ENCODE data around the gene ARID3C.
"Not testable (repeated sequence)": the region's sequence is repeated elsewhere in the genome, so short reads cannot be mapped to it uniquely, and the experiment has no call there.

ARID3C gene

DNA sequence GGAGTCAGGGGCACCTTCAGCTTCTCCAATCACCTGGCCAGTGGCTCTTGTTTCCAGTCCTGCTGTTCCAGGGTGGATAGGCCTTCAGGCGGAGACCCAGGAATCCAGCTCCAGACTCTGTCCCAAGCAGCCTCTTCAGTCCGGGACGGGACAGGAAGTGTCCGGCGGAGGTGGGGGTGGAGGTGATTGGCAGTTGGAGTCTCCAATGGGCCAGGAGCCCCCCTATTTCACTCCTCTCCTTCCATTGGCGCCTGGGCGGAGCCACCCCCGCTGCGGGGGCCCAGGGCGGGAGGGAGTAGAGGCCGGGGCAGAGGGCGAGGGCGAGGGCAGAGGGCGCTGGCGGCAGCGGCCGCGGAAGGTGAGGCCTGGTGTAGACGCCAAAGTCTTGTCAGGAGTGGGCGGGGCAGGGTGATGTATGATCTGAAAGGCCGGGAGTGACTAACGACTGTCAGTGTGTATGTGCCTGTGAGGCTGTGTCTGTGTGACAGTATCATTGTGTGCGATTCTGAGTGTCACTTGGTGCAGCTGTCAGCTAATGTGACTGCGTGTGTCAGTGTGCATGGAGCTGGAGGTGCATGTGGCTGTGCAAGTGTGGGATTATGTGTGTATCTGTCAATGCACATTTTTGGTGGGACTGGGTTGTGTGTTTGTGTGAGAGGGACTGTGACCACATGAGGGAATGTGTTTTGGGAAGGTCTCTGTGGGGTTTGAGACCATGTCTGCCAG, 23.2 kb upstream of the ARID3C start, which contains the start of gene IL11RA:
TSS of gene IL11RA (plus strand) at position 310 of the 726 bp plus-strand sequence. CDS start 3,033 bp downstream, outside the sequence.
- peak; percentile 97 for DNase-seq (ENCODE audit: low spot score)

DNA sequence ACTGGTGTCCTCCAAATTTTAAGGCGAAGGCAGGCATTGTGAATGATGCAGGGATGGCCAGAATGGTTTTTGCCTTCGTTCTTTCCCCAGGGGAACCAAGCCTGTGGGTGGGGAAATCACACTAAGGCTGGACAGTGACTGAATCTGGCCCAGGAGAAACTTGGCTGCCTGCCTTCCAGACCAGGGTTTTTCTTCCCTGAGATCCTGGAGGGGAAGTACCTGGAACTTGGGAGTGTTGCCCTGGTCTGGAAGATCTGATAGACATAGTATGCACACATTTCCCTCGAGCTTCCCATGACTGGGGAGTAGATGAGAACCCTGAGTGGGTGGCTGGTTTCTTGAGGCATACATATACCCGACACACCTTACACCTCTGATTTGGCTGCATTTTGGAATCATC, 22.5 kb upstream of the ARID3C start:
- DNase-seq (ENCODE audit: low spot score): no peak

DNA sequence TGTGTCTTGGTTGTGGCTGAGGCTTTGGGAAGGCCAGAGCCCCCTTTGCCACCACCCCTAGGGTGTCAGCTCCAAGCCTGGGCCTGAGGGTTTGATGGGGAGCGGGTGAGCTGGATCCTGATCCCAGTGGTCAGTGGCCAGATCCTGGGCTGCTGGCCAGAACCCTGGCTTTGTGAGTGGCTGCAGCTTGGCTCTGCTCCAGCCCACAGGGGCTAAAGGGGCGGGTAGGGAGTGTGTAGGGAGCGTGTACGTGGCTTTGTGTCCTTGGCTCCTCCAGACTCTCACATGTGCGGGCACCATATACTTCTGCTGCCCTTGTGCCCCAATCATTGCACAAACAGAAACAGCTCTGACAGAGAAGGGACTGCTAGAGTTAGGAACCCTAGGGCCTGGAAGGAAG, 21.9 kb upstream of the ARID3C start:
- DNase-seq (ENCODE audit: low spot score): no peak

DNA sequence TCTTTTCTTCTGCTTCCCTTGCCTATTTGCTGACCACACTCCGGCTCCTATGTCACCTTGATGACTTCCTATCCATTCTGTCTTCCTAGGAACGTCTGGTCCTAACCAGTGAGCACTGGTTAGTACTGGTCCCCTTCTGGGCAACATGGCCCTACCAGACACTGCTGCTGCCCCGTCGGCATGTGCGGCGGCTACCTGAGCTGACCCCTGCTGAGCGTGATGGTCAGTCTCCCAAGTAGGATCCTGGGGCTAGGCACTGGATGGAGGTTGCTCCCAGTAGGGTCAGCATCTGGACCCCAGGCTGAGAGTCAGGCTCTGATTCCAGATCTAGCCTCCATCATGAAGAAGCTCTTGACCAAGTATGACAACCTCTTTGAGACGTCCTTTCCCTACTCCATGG, 19.8 kb upstream of the ARID3C start:
- DNase-seq (ENCODE audit: low spot score): no peak

DNA sequence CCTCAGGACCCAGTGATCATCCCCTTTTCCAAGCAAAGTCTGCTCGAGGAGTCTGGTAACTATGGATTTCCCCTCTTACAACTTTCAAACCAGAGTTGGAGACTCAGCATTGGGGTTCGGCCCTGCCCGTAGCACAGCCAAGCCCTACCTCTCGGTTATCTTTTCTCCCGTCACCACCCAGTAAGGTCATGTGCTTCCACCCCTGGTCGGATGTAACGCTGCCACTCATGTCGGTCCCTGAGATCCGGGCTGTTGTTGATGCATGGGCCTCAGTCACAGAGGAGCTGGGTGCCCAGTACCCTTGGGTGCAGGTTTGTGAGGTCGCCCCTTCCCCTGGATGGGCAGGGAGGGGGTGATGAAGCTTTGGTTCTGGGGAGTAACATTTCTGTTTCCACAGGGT, 18.8 kb upstream of the ARID3C start:
- no peak for DNase-seq (ENCODE audit: low spot score)

DNA sequence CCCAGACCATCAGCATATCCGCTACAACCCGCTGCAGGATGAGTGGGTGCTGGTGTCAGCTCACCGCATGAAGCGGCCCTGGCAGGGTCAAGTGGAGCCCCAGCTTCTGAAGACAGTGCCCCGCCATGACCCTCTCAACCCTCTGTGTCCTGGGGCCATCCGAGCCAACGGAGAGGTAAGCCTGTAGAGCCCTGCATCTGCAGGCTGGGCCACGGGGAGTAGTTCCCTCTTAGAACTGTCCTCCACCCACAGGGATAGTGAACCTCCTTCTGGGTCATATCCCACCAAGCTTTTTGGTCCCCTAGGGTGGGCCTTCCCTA, 18.2 kb upstream of the ARID3C start:
- no peak for DNase-seq (ENCODE audit: low spot score)

DNA sequence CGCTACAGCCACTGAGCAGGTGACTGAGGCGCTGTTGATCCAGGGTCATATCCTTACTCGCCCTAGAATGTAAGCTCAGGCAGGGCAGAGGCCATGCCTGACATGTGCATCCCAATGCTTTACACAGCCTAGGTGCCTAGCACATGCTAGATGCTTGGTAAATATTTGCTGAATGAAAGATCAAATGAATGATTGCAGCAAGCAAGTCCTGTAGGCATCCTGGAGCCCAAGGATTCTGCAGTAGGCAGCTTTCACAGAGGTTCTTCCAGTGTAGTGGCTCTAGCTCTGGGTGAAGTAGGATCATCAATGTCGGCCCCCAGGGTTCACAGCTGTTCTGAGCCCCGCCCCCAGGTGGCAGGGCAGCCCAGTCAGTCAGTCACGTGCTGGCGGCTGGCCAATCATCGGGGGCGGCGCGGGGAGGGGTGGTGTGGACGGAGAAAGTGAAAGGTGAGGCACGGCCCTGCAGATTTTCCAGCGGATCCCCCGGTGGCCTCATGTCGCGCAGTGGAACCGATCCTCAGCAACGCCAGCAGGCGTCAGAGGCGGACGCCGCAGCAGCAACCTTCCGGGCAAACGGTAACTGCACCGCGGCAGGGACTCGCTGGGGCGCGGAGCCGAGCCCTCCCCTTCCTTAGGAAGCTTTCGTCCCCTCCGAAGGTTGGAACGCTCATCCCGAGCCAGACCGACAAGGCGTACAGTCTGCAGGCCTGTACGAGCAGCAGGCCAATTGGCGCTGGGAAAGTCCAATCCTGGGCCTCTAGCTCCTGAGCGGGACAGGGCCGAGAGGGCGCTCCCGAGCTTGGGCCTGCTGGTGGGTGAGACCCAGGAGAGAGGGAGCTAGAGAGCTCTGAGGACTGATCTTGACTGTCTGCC, 17.6 kb upstream of the ARID3C start, which contains the start of gene GALT:
TSS of gene GALT (plus strand) at position 465 of the 873 bp plus-strand sequence. CDS start at position 495, 30 bp downstream.
- DNase-seq (ENCODE audit: low spot score): peak; percentile 94

DNA sequence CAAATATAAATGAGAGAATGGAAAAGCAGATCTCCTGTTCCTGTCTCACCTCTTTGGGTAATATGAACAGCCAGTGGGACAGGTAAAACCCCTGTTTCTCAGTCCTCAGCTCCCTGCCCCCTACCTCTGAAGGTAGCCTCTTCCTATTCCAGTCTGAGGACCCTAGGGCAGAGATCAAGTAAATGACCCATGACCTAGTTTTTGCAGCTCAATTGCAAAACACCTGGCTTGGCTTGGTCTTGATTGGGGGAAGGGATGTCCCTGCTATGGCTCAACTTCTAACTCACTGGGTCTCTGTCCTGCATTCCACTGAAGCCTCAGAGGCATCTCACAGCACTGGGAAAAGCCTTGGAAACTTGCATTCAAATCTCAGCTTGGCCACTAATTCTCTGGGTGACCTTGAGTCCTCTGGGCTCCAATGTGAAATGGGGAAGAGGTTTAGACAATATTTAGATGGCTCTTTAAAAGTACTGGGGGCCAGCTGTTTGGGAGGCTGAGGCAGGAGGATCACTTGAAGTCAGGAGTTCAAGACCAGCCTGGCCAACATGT, 16.0 kb upstream of the ARID3C start:
- DNase-seq (ENCODE audit: low spot score): no peak

DNA sequence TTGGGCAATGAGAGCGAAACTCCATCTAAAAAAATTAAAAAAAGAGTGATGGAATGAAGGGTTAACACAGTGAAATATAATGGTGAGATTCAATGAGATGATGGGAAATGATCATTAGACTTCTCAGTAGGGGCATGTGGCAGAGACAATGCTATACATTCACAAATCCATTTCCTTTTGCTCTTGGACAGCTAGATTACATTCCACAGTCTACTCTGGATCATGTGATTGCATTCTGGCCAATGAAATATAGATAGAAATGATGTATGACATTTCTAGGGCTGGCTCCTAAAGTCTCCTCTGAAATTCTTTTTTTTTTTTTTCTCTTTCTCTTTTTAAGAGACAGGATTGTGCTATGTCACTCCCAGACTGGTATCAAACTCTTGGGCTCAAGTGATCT, 13.8 kb upstream of the ARID3C start:
- no peak for DNase-seq (ENCODE audit: low spot score)

DNA sequence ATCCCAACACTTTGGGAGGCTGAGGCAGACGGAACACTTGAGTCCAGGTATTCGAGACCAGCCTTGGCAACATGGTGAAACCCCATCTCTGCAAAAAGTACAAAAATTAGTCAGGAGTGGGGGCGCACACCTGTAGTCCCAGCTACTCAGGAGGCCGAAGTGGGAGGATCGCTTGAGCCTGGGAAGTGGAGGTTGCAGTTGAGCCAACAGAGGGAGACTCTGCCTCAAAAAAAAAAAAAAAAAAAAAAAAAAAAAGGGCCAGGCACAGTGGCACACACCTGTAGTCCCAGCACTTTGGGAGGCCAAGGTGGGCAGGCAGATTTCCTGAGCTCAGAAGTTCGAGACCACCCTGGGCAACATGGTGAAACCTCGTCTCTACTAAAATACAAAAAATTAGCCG, 10.5 kb upstream of the ARID3C start:
- DNase-seq (ENCODE audit: low spot score): not testable (repeated sequence)

DNA sequence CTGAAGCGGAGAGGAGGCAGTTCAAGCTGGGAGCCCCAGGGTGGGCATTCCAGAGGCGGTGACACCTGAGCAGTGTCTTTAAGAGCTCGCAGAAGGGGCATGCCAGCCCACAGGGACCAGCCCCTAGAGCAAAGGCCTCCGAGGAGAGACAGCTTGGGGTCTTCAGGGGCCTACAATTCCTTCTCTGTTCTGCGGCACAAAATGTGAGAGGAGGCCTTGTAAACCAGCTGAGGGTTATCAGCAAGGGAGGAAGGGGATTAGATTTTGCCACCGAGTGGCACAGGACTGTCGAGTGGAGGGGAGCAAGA, 9.2 kb upstream of the ARID3C start:
- DNase-seq (ENCODE audit: low spot score): no peak

DNA sequence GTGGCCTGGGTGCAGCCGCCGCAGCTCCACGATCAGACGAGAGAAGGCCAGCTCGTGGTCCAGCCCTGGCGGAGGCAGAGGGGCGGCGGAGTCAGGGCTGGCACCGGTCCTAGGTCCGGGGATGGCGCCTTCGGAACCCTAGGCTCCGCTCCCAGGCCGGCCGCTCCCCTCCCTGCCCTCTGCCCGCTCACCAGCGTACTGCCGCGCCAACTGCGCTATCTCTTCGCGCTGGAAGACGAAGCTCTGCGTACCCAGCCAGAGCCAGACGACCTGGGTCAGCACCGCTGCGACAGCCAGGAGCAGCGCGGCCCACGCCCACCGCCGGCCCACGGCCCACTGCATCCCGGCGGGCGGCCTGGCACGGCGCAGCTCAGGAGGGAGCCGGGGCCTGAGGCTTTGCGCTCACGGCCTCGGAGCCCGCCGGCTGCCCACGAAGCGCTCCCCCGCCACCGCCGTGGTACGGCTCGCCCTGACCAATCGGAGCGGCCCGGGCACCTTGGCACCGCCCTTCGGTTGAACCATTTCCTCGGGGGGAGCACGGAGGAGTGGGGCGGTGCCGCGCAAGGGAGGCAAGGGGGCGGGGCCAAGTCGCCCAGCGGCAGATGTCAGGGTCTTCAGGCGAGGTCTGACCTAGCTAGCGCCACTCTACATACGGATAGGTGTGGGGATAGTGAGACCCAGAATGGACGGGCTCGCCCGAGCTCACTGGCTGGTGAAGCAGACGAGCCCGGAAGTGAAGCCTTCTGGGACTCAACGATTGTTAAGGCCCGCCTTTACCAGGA, 8.7 kb upstream of the ARID3C start, which contains the start of gene SIGMAR1:
TSS of gene SIGMAR1 (minus strand) at position 432 of the 782 bp plus-strand sequence. CDS start at position 342, 90 bp downstream.
- DNase-seq (ENCODE audit: low spot score): peak; percentile 96

DNA sequence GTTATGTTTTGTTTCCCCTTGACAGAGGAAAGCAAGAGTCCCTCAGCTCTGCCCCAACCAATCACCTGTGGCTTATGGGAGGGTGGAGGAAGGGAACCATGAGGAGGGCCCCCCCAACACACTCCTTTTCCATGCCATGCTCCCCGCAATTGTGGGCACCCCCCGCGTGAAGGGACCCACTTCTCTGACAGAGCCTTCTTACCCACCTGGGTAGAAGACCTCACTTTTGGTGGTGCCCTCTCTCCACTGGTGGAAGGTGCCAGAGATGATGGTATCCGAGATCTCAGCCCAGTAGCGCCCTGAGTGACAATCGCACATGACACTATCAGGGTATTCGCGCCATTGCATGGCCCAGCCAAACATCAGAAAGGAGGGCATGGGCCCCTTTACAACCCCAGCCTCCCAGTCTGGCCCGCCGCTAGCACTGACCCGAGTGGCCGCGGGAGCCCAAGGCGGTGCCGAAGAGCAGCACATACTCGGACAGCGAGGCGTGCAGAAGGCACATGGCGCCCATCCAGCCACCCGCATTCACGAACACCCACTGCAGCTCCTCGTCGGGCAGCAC, 8.0 kb upstream of the ARID3C start:
- peak; percentile 45 for DNase-seq (ENCODE audit: low spot score)

DNA sequence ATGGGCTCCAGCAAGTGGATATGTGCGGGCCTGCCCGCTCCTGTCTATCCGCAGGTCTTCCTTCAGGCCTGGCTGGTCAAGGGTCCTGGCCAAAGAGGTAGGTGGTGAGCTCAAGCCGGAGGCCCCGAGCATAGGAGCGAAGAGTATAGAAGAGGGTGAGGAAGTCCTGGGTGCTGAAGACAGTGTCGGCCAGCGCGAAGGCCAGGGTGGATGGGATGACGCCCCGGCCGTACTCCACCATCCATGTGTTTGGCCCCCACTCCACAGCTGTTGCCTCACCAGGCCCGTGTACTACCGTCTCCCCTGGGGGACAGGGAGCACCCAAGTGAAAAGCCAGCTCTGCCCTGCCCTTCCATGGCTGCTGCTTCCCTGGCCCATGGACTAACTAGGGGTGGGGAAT, 6.7 kb upstream of the ARID3C start:
- DNase-seq (ENCODE audit: low spot score): no peak

DNA sequence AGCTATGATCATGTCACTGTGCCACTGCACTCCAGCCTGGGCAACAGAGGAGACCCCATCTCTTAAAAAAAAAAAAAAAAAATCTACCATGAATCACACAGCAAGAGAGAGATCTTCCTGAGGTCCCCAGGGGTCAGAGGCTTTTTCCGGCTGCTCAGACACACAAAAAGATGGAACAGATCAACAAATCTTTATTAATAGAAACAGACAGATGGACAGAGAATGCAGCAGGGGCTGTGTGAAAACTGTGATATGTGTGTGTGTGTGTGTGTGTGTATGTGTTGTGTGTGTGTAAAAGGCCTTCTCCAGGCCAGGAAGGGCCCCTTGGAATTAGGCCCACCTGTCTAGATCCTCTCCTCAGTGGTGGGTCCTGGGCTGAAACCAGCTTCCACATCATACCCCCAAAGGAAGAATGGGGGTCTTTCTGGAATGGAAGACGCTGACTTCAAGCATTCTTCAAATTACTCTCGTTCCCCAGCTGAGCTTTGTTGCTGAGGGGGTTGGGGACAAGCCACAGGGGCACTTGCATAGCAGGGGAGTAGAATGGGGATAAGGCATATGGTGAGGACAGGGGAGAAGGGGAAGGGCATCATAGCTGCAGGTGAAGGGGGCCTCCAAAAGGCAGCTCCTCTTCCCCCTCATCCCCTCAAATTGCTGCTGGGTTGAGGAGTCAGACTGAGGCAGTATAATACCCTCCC, 5.8 kb upstream of the ARID3C start:
- DNase-seq (ENCODE audit: low spot score): no peak

DNA sequence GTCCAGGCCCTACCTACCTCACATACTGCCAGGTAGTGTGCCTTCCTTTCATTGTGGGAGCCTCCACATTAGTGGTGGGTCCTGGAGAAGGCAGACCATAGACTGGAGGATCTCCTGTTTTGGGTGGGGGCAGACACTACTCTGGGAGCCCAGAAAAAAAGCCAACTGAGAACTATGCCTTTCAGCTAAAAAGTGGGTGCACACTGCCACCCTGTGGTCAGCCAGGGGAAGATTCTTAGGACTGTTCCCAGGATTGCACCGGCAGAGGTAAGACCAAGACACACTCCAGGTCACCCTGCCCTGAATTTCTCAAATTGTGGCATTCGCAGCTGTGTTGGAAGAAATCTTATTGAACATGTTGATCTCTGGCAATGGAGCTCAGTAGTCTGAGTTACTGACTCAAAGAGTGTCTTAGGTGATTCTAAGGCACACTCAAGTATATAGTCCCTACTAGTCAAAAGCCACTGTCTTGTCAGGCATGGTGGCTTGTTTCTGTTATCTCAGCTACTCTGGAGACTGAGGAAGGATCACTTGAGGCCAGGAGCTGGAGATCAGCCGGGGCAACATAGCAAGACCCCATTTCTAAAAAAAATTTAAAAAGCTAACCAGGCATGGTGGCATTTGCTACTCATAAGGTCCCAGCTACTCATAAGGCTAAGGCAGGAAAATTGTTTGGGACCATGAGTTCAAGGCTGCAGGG, 5.1 kb upstream of the ARID3C start:
- DNase-seq (ENCODE audit: low spot score): peak; percentile 77

DNA sequence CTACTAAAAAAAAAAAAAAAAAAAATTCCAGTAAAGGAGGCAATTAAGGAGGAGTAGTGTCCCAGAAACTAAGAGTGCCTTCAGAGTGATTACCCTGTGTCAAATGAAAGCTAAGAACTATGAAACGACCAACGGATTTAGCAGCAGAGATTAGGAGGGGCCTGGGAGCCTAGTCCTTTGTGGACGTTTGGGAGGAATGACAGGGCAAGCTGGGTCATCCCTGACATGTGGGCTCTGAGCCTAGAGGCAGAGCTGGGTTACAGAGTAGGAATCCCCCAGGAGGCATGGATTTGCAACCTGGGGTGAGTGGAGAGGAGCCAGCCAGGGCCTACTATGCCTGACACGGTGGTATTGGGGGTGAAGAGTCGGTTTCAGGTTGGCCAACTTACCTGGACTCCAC, 4.3 kb upstream of the ARID3C start:
- DNase-seq (ENCODE audit: low spot score): no peak

DNA sequence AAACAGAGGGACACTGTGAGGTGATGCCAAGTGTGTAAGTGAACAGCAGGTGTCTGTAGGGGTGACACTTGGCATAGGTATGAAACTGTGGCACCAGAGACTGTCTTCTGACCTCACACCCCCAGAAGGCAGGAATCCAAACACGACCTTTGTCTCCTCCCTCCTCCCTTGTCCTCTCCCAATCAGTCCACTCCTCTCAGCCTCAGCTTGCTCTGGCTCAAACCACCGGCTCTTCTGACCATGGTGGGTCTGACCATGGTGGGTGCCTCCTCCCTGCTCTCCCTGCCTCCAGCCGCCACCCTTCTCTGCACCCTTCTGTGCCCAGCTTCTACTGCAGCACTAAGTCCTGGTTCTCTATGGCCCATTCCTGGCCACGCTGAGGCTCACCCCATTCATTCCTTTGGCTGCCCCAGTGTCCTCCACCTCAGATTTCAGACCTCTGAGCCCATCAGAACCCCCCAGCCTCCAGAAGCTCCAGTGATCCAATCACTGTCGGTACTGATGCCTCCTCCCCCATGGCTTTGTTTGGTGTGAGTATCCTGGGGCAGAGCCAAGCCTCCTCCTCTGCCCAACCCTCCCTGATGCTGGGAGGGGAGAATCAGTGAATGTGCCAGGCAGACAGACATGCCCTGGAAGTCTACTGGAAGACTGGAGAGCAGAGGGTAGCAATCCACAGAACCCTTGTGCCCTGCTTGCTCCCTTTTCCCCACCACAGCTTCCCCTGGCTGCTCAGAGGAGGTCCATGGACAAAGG, 1.7 kb upstream of the ARID3C start:
- DNase-seq (ENCODE audit: low spot score): no peak

DNA sequence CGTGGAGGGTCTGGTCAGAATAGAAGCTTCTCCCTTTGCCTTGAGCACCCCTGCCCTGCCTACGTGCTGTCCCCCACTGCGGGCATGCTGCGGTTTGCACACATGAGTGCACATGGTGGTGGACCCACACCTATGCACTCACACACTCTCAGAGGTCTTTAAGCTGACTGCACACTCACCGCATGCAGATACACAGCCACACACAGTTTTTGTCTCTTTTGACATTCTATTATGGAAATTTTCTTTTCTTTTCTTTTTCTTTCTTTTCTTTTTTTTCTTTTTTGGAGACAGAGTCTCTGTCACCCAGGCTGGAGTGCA, 584 bp upstream of the ARID3C start:
- no peak for DNase-seq (ENCODE audit: low spot score)

Data from AG08395 (cell line).